ENCODE data around the gene RYR1. TPM values are rescaled to one million over a fixed set of nuclear protein-coding genes. Genes with fewer than 3 reads are reported as not detected.
"Not testable (repeated sequence)": the region's sequence is repeated elsewhere in the genome, so short reads cannot be mapped to it uniquely, and the experiment has no call there.

Gene RYR1
- total and polyA plus RNA-seq, 2 of the 13 experiments (the other 11 are each of a cell fraction or from before 2014, with no cell fraction given), result 0.03 TPM; not detected in 1

GRCh38 chr19:38579304-38579703, 145.8 kb downstream of the RYR1 start:
- intact Hi-C loops (cut with micrococcal nuclease; ENCODE audit: unreplicated experiment); POLR2A ChIA-PET: not testable (repeated sequence)

GRCh38 chr19:38580080-38580479, 146.6 kb downstream of the RYR1 start:
- no peaks in the 10 kb centered on the region for H3K79me2 ChIP-seq (ENCODE audit: insufficient read depth, low read length)
- ATAC-seq (no peak), FAIRE-seq (no peak), DNase-seq (ENCODE audit: low spot score) (no peak)
- no peaks in the 10 kb centered on the region for H4K20me1 ChIP-seq (ENCODE audit: insufficient read depth, low read length)
- no peak overlapping the region for H3K4me3 ChIP-seq (replicated peaks in 1 of 3; ENCODE audit: insufficient read depth in 1 of 3, low read depth in 2 of 3, low read length in 3 of 3)
- H3K27ac ChIP-seq (ENCODE audit: extremely low read length, insufficient read depth, low read length), result no peak overlapping the region
- POLR2A ChIA-PET, result no interaction called here
- H3K9ac ChIP-seq (ENCODE audit: insufficient read depth, low read depth, low read length), result no peak overlapping the region
- TF ChIP-seq RBM39 (IDR thresholded peaks at IDR 0.05; ENCODE audit: low read depth, low read length, poor library complexity, severe bottlenecking) (no peak), SP1 (IDR thresholded peaks at IDR 0.05) (no peak), SP1 (CRISPR knock-in tag; IDR thresholded peaks at IDR 0.05) (no peak), NFKBIZ (CRISPR knock-in tag; IDR thresholded peaks at IDR 0.05) (no peak), ZNF33B (CRISPR knock-in tag; IDR thresholded peaks at IDR 0.05) (no peak), MXD4 (CRISPR knock-in tag; IDR thresholded peaks at IDR 0.05) (no peak), PITX1 (CRISPR knock-in tag; IDR thresholded peaks at IDR 0.05) (no peak), NFRKB (IDR thresholded peaks at IDR 0.05) (no peak), BHLHE40 (IDR thresholded peaks at IDR 0.05; ENCODE audit: low read length) (no peak)
- TF ChIP-seq, protein P1, sequence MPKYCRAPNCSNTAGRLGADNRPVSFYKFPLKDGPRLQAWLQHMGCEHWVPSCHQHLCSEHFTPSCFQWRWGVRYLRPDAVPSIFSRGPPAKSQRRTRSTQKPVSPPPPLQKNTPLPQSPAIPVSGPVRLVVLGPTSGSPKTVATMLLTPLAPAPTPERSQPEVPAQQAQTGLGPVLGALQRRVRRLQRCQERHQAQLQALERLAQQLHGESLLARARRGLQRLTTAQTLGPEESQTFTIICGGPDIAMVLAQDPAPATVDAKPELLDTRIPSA (CRISPR knock-in tag; IDR thresholded peaks at IDR 0.05; ENCODE audit: borderline replicate concordance), result no peak
- TF ChIP-seq, protein P2, sequence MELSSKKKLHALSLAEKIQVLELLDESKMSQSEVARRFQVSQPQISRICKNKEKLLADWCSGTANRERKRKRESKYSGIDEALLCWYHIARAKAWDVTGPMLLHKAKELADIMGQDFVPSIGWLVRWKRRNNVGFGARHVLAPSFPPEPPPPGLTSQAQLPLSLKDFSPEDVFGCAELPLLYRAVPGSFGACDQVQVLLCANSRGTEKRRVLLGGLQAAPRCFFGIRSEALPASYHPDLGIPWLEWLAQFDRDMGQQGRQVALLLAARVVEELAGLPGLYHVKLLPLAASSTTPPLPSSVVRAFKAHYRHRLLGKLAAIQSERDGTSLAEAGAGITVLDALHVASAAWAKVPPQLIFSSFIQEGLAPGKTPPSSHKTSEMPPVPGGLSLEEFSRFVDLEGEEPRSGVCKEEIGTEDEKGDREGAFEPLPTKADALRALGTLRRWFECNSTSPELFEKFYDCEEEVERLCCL (CRISPR knock-in tag; IDR thresholded peaks at IDR 0.05; ENCODE audit: borderline replicate concordance), result no peak
- WGBS (ENCODE audit: low lambda C conversion rate), result 40% methylated on average over 5 of the region's 15 CpGs
- intact Hi-C loops (cut with micrococcal nuclease; ENCODE audit: unreplicated experiment) (no loop called here), in situ Hi-C loops (cut with HindIII; ENCODE audit: extremely low pct_ligation_motif_present, low pct_unique_long_range_greater_than_20kb) (no loop called here)
- H3K27me3 ChIP-seq (ENCODE audit: control insufficient read depth in 1 of 2, insufficient read depth in 2 of 2, low read length in 2 of 2), result peaks cover 2 to 6% of the 10 kb centered on the region in 2 experiments; a peak in 3 of 5 replicates
- H3K36me3 ChIP-seq (replicated peaks in 1 of 2; ENCODE audit: control insufficient read depth in 1 of 2, insufficient read depth in 2 of 2, low read length in 2 of 2), result no peaks in the 10 kb centered on the region
- no peak overlapping the region for H3K4me2 ChIP-seq (ENCODE audit: low read depth, low read length)
- no peak overlapping the region for H2AFZ ChIP-seq (ENCODE audit: low read length)
- CTCF ChIA-PET (ENCODE audit: low intra/inter-chr PET ratio, low total read pairs), result no interaction called here
- H3K9me3 ChIP-seq (ENCODE audit: low read length), result no peaks in the 10 kb centered on the region
- no peaks in the 10 kb centered on the region for H3K4me1 ChIP-seq (ENCODE audit: insufficient read depth, low read length)
- BruUV-seq (replicated peaks), result no TSS peak

More at GRCh38 chr19:38579304-38579703, 145.8 kb downstream of the RYR1 start:
- H2AFZ ChIP-seq (ENCODE audit: low read length); H3K9me3 ChIP-seq (ENCODE audit: low read length); DNase-seq (ENCODE audit: low spot score); H4K20me1 ChIP-seq (ENCODE audit: insufficient read depth, low read length); H3K27ac ChIP-seq (ENCODE audit: extremely low read length, insufficient read depth, low read length); H3K36me3 ChIP-seq (replicated peaks in 1 of 2; ENCODE audit: control insufficient read depth in 1 of 2, insufficient read depth in 2 of 2, low read length in 2 of 2); FAIRE-seq; in situ Hi-C loops (cut with HindIII; ENCODE audit: extremely low pct_ligation_motif_present, low pct_unique_long_range_greater_than_20kb); H3K9ac ChIP-seq (ENCODE audit: insufficient read depth, low read depth, low read length); BruUV-seq (replicated peaks); H3K4me3 ChIP-seq (replicated peaks in 1 of 3; ENCODE audit: insufficient read depth in 1 of 3, low read depth in 2 of 3, low read length in 3 of 3); CTCF ChIA-PET (ENCODE audit: low intra/inter-chr PET ratio, low total read pairs); H3K4me2 ChIP-seq (ENCODE audit: low read depth, low read length); H3K79me2 ChIP-seq (ENCODE audit: insufficient read depth, low read length); ATAC-seq; H3K4me1 ChIP-seq (ENCODE audit: insufficient read depth, low read length): not testable (repeated sequence)
- 32% methylated on average over 6 of the region's 6 CpGs for WGBS (ENCODE audit: low lambda C conversion rate)
- peak; percentile 42 for TF ChIP-seq CEBPB (IDR thresholded peaks at IDR 0.05; ENCODE audit: borderline replicate concordance, low read depth, low read length)
- H3K27me3 ChIP-seq (ENCODE audit: control insufficient read depth in 1 of 2, insufficient read depth in 2 of 2, low read length in 2 of 2), result peaks cover 2 to 12% of the 10 kb centered on the region in 2 experiments; a peak in 3 of 5 replicates
